Activated CD4-positive, alpha-beta T cell treated with anti-CD3 and anti-CD28 coated beads, Interleukin-2, amount 50 U/mL, for 48 hours (primary cell): ENCODE measurements around the gene ZNF202.
A peak's percentile ranks its signal among the peaks of the same experiment; 100 is the strongest.
"Not testable (repeated sequence)": the region's sequence is repeated elsewhere in the genome, so short reads cannot be mapped to it uniquely, and the experiment has no call there.

Experiments
- DNase-seq, 2 experiments: peaks; one replicate each; pipeline ENCODE4 v3.0.0-alpha.2; 2020

The ZNF202 gene

GRCh38 chr11:123738374-123738773 lies 3.1 kb downstream of the ZNF202 start:
- DNase-seq = no peak

- DNase-seq = no peak
These were observed 4.7 kb downstream of the ZNF202 start for GRCh38 chr11:123736769-123737168.

- no peak for DNase-seq
These were observed 11.9 kb downstream of the ZNF202 start for GRCh38 chr11:123729602-123730001.

- no peak for DNase-seq
These were observed 15.3 kb downstream of the ZNF202 start for GRCh38 chr11:123725995-123726655.

- DNase-seq = no peak
These were observed 22.0 kb downstream of the ZNF202 start for GRCh38 chr11:123719452-123719851.

GRCh38 chr11:123718469-123718868 lies 23.0 kb downstream of the ZNF202 start:
- no peak for DNase-seq

GRCh38 chr11:123718063-123718462 lies 23.4 kb downstream of the ZNF202 start:
- DNase-seq = no peak

GRCh38 chr11:123712627-123713026 lies 28.8 kb downstream of the ZNF202 start:
- DNase-seq = not testable (repeated sequence)

- DNase-seq = peak; percentile 55 to 67
These were observed 33.8 kb downstream of the ZNF202 start for GRCh38 chr11:123707606-123708205.

- DNase-seq = no peak
These were observed 34.3 kb downstream of the ZNF202 start for GRCh38 chr11:123707206-123707605.

GRCh38 chr11:123704341-123704740 lies 37.1 kb downstream of the ZNF202 start:
- DNase-seq = no peak

- no peak for DNase-seq
These were observed 38.8 kb downstream of the ZNF202 start for GRCh38 chr11:123702696-123703095.

GRCh38 chr11:123702139-123702538 lies 39.3 kb downstream of the ZNF202 start:
- no peak for DNase-seq

- no peak for DNase-seq
These were observed 40.7 kb downstream of the ZNF202 start for GRCh38 chr11:123700772-123701171.

- no peak for DNase-seq
These were observed 42.8 kb downstream of the ZNF202 start for GRCh38 chr11:123698546-123699127.

- no peak for DNase-seq
These were observed 45.3 kb downstream of the ZNF202 start for GRCh38 chr11:123696183-123696582.

GRCh38 chr11:123695231-123695630 lies 46.2 kb downstream of the ZNF202 start:
- DNase-seq = no peak

- no peak for DNase-seq
These were observed 46.9 kb downstream of the ZNF202 start for GRCh38 chr11:123694551-123694950.

GRCh38 chr11:123692961-123693360 lies 48.5 kb downstream of the ZNF202 start:
- no peak for DNase-seq

- peak; percentile 4 to 30 for DNase-seq
These were observed 51.0 kb downstream of the ZNF202 start for GRCh38 chr11:123690485-123690884.

- DNase-seq = no peak
These were observed 56.9 kb downstream of the ZNF202 start for GRCh38 chr11:123684601-123685000.

- DNase-seq = no peak
These were observed 57.9 kb downstream of the ZNF202 start for GRCh38 chr11:123683428-123684170.

GRCh38 chr11:123682696-123683410 lies 58.6 kb downstream of the ZNF202 start:
- no peak for DNase-seq
